HL-60 (cell line): ENCODE data around the gene CHSY3.

Experiments
- DNase-seq, 2 experiments: peaks; one replicate each; pipeline ENCODE4 v3.0.0-alpha.2; 2010 to 2020; ENCODE audit warnings: low read depth in 1 of 2, low spot score in 1 of 2
- H3K27ac ChIP-seq: fragments of 250-450 bp; sonication (Bioruptor Pico); replicated peaks from 2 replicates; pipeline ENCODE4 v1.5.1; 2020; ENCODE audit warnings: mild to moderate bottlenecking, moderate library complexity
- H3K27me3 ChIP-seq: fragments of 250-450 bp; sonication (Bioruptor Pico); 2 replicates; pipeline ENCODE4 v1.5.1; 2021; ENCODE audit warnings: mild to moderate bottlenecking, moderate library complexity; ENCODE audit not compliant: insufficient read depth, poor library complexity, severe bottlenecking
- H3K4me3 ChIP-seq: replicated peaks from 2 replicates; pipeline ENCODE4 v1.5.1; 2011; ENCODE audit warnings: mild to moderate bottlenecking, control low read depth, low read length; ENCODE audit not compliant: insufficient read depth
- GABPA ChIP-seq: IDR thresholded peaks from 2 replicates; pipeline ENCODE4 v1.6.1; 2012; ENCODE audit warnings: low read depth
- POLR2AphosphoS5 ChIP-seq: IDR thresholded peaks from 2 replicates; pipeline ENCODE4 v1.6.1; 2012; ENCODE audit warnings: low read depth
- SPI1 ChIP-seq: IDR thresholded peaks from 2 replicates; pipeline ENCODE4 v1.6.1; 2012; ENCODE audit warnings: low read depth, mild to moderate bottlenecking, borderline replicate concordance
- TF ChIP-seq, protein P1 (sequence below): IDR thresholded peaks from one replicate; pipeline ENCODE4 v1.5.1; 2011; ENCODE audit warnings: low read length, control low read depth, inconsistent platforms; ENCODE audit not compliant: insufficient read depth
- TF ChIP-seq, protein P2 (sequence below): IDR thresholded peaks from 2 replicates; pipeline ENCODE4 v1.6.1; 2012; ENCODE audit warnings: low read depth; ENCODE audit not compliant: insufficient replicate concordance

CHSY3 gene

DNA sequence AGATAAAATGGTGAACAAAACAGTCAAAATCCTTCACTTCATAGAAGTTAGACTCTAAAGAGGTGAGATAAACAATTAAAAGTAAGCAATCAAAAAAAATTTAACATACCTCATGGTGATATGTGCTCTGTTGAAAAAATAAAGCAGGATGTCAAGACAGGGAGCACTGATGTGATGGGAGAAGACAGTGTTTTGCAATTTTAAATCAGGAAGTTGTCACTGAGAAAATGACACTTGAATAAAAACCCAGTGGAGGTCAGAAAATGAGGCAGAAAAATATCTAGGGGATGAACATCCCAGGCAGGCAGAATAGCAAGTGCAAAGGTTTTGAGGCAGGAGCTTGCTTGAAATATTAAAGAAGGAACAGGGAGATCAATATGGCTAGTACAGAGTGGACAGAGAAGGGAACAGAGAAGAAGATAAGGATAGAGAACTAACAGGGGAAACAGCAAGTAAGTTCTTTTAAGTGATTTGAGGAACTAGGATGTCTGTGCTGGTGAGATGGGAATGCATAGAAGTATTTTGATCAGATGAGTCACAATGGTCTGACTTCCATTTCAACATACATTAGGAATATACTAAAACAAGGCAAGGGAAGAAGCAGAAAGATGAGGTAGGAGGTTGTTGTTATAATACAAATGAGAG lies 130.4 kb downstream of the CHSY3 start:
- Histone ChIP-seq H3K27ac (no peak overlapping the region), H3K4me3 (no peak overlapping the region), H3K27me3 (no peaks in the 10 kb centered on the region)
- no peak for DNase-seq
- TF ChIP-seq, protein P1, sequence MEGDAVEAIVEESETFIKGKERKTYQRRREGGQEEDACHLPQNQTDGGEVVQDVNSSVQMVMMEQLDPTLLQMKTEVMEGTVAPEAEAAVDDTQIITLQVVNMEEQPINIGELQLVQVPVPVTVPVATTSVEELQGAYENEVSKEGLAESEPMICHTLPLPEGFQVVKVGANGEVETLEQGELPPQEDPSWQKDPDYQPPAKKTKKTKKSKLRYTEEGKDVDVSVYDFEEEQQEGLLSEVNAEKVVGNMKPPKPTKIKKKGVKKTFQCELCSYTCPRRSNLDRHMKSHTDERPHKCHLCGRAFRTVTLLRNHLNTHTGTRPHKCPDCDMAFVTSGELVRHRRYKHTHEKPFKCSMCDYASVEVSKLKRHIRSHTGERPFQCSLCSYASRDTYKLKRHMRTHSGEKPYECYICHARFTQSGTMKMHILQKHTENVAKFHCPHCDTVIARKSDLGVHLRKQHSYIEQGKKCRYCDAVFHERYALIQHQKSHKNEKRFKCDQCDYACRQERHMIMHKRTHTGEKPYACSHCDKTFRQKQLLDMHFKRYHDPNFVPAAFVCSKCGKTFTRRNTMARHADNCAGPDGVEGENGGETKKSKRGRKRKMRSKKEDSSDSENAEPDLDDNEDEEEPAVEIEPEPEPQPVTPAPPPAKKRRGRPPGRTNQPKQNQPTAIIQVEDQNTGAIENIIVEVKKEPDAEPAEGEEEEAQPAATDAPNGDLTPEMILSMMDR: no peak
- TF ChIP-seq GABPA (no peak), POLR2AphosphoS5 (no peak), SPI1 (no peak)
- TF ChIP-seq, protein P2, sequence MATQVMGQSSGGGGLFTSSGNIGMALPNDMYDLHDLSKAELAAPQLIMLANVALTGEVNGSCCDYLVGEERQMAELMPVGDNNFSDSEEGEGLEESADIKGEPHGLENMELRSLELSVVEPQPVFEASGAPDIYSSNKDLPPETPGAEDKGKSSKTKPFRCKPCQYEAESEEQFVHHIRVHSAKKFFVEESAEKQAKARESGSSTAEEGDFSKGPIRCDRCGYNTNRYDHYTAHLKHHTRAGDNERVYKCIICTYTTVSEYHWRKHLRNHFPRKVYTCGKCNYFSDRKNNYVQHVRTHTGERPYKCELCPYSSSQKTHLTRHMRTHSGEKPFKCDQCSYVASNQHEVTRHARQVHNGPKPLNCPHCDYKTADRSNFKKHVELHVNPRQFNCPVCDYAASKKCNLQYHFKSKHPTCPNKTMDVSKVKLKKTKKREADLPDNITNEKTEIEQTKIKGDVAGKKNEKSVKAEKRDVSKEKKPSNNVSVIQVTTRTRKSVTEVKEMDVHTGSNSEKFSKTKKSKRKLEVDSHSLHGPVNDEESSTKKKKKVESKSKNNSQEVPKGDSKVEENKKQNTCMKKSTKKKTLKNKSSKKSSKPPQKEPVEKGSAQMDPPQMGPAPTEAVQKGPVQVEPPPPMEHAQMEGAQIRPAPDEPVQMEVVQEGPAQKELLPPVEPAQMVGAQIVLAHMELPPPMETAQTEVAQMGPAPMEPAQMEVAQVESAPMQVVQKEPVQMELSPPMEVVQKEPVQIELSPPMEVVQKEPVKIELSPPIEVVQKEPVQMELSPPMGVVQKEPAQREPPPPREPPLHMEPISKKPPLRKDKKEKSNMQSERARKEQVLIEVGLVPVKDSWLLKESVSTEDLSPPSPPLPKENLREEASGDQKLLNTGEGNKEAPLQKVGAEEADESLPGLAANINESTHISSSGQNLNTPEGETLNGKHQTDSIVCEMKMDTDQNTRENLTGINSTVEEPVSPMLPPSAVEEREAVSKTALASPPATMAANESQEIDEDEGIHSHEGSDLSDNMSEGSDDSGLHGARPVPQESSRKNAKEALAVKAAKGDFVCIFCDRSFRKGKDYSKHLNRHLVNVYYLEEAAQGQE: no peak

DNA sequence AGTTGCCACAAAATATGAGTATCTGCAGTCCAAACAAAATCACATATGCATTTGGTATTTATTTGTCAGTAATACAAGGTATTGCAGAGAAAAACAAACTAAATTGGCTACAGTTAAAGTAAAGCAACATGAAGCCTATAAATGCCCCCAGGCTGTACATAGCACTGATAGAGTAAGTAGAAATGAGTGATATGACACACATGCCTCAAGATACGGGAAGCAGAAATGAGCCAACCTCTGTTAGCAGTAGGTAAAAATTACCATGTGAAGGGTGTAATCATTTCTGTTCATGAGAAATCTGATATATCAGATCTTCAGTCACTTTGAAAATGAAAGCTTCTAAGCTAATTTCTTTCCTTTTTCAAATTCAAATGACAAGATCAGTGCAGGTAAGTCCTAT lies 131.1 kb downstream of the CHSY3 start:
- DNase-seq: no peak
- TF ChIP-seq GABPA (no peak), POLR2AphosphoS5 (no peak)
- TF ChIP-seq, protein P2: no peak
- TF ChIP-seq, protein P1: no peak
- H3K27ac ChIP-seq: no peak overlapping the region
- no peaks in the 10 kb centered on the region for H3K27me3 ChIP-seq
- H3K4me3 ChIP-seq: no peak overlapping the region

DNA sequence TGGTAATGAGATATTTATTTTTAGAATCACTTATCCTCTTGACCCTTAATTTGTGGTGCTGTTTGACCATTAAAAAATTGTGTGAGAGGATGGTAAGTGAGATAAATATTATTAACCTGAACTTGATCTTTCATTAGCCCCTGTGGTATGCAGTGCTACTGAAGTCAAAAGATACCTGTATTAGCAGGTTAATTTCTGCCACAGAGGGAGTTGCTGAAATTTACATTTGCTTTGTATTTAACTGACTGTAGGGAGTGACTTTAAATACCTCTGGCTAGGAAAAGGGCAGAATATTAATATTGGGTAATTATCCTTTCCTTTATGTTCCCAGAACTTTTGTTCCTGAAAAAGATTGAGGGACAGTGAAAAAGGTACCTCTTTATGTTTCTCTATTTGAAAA lies 133.6 kb downstream of the CHSY3 start:
- Histone ChIP-seq H3K4me3 (no peak overlapping the region), H3K27me3 (no peaks in the 10 kb centered on the region), H3K27ac (no peak overlapping the region)
- no peak for TF ChIP-seq POLR2AphosphoS5
- TF ChIP-seq, protein P2: no peak
- TF ChIP-seq GABPA: no peak
- TF ChIP-seq, protein P1: no peak
- TF ChIP-seq SPI1: no peak
- no peak for DNase-seq
